PC-3 (cell line): Measurements from ENCODE around the gene SPDYE17. TPM values are rescaled to one million over a fixed set of nuclear protein-coding genes. Genes with fewer than 3 reads are reported as not detected.
"Not testable (repeated sequence)": the region's sequence is repeated elsewhere in the genome, so short reads cannot be mapped to it uniquely, and the experiment has no call there.

Experiments
- ATAC-seq: fragments of 200-7000 bp; cut with Tn5 transposase; 2 replicates; pipeline ENCODE4 v1.9.1; 2020; ENCODE audit warnings: mild to moderate bottlenecking, moderate library complexity
- BruUV-seq: library from RNA; stranded (reverse); fragments of 400-500 nt; replicated peaks from 2 replicates; lab custom pipeline; 2021; lab: Mats Ljungman, UMichigan
- CTCF ChIA-PET: fragments of 300-600 bp; sonication (Branson Sonifier 250); formaldehyde crosslinking; loops from one replicate; lab custom pipeline; 2022; ENCODE audit warnings: antibody characterized with exemption; lab: Charles Lee
- POLR2A ChIA-PET: fragments of 300-600 bp; sonication (Branson Sonifier 250); formaldehyde crosslinking; loops from one replicate; lab custom pipeline; 2022; ENCODE audit warnings: antibody characterized with exemption; ENCODE audit not compliant: unreplicated experiment; lab: Charles Lee
- DNase-seq: peaks from one replicate; pipeline ENCODE4 v3.0.0-alpha.2; 2015
- H2AFZ ChIP-seq: fragments of 300-600 bp; sonication (generic); 2 replicates; pipeline ENCODE4 v1.6.0; 2016; ENCODE audit warnings: antibody characterized with exemption, low read length
- H3F3A ChIP-seq: fragments of 300-600 bp; sonication (generic); one replicate; pipeline ENCODE4 v1.6.0; 2017; ENCODE audit warnings: antibody characterized with exemption, low read length, control low read depth, mild to moderate bottlenecking; ENCODE audit not compliant: unreplicated experiment
- H3K27ac ChIP-seq: fragments of 300-600 bp; sonication (generic); 2 replicates; pipeline ENCODE4 v1.5.1; 2016; ENCODE audit warnings: mild to moderate bottlenecking, low read length
- H3K27me3 ChIP-seq: fragments of 300-600 bp; sonication (generic); 2 replicates; pipeline ENCODE4 v1.6.1; 2016; ENCODE audit warnings: low read length, mixed read lengths
- H3K36me3 ChIP-seq: fragments of 300-600 bp; sonication (generic); 2 replicates; pipeline ENCODE4 v1.6.1; 2016; ENCODE audit warnings: low read depth, mixed run types, low read length, mixed read lengths
- H3K4me1 ChIP-seq: fragments of 300-600 bp; sonication (generic); 2 replicates; pipeline ENCODE4 v1.5.1; 2016; ENCODE audit warnings: low read length; ENCODE audit not compliant: insufficient read depth
- H3K4me2 ChIP-seq: fragments of 300-600 bp; sonication (generic); 2 replicates; pipeline ENCODE4 v1.6.0; 2016; ENCODE audit warnings: low read length
- H3K4me3 ChIP-seq: fragments of 300-600 bp; sonication (generic); 2 replicates; pipeline ENCODE4 v1.5.1; 2016; ENCODE audit warnings: mild to moderate bottlenecking, low read length, mixed read lengths
- H3K79me2 ChIP-seq: fragments of 300-600 bp; sonication (generic); 2 replicates; pipeline ENCODE4 v1.6.1; 2017; ENCODE audit warnings: low read length, mixed read lengths
- H3K9ac ChIP-seq: fragments of 300-600 bp; sonication (generic); 2 replicates; pipeline ENCODE4 v1.6.0; 2016; ENCODE audit warnings: mild to moderate bottlenecking, low read length
- H3K9me2 ChIP-seq: fragments of 300-600 bp; sonication (generic); replicated peaks from 2 replicates; pipeline ENCODE4 v1.6.1; 2016; ENCODE audit warnings: mixed run types, low read length, mixed read lengths
- H3K9me3 ChIP-seq: fragments of 300-600 bp; sonication (generic); 2 replicates; pipeline ENCODE4 v1.6.1; 2016; ENCODE audit warnings: low read length, mixed read lengths
- H4K20me1 ChIP-seq: fragments of 300-600 bp; sonication (generic); 2 replicates; pipeline ENCODE4 v1.6.1; 2016; ENCODE audit warnings: low read length, mixed read lengths
- intact Hi-C: fragments of 100-400 bp; cut with micrococcal nuclease; formaldehyde crosslinking; loops from 2 replicates; pipeline ENCODE4 v1.9.0; 2023
- total RNA-seq: library from RNA; depleted of rRNA; stranded (reverse); fragments of >200 nt; gene quantifications from 2 replicates; pipeline ENCODE4 v1.2.3, GENCODE V29; 2014

SPDYE17 gene
- total RNA-seq, 1 experiment from 2014 or later: not detected

DNA sequence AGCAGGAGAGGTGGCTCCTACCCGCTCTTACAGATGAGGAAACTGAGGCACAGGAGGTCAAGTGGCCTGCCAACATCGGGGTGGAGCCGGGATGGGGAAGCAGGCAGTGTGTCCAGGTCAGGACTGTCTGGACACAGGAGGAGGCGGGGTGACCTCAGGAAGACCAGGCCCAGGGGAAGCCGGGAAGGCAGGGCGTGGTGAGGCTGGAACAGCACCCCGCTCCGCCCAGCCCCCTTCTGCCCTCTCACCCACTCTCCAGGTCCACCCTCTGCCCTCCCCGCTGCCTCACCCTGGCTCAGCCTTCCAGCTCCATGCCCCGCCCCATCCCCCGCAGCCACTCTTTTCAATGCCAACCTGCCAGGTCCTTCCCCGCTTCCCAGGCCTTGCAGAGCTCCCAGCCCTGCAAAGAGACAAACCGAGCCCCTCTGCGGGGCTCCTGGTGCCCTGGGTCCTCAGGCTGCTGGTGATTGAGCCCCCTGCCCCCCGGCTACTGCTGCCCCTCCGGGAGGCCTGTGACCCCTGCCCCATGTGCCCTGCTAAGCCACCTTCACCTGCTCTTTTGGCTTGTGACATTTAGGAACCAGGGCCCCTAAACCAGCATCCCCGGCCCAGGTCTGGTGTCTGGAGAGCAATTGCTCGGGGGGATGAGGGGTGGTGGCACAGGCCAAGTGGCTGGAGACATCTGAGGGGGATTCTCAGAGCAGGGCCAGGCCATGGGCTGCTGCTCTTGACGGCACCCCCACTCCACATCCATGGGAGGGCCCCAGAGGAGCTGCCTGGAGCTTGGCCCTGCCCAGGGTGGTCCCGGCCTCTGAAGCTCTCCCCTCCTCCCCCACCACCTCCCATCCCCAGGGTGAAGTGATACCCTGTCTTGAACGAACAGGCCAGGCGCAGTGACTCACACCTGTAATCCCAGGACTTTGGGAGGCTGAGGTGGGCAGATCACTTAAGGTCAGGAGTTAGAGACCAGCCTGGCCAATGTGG, 25.7 kb downstream of the SPDYE17 start:
- H3K9ac ChIP-seq: peak overlapping the region; percentile 58
- POLR2A ChIA-PET, H3K9me3 ChIP-seq, DNase-seq, H3K36me3 ChIP-seq, H3K79me2 ChIP-seq, H3K4me3 ChIP-seq, H3F3A ChIP-seq, BruUV-seq, H2AFZ ChIP-seq, CTCF ChIA-PET, H3K9me2 ChIP-seq, intact Hi-C loops, H4K20me1 ChIP-seq, H3K27me3 ChIP-seq, H3K4me1 ChIP-seq: not testable (repeated sequence)
- ATAC-seq: peak; percentile 80
- H3K4me2 ChIP-seq: peak overlapping the region; percentile 49
- peak overlapping the region; percentile 70 for H3K27ac ChIP-seq

DNA sequence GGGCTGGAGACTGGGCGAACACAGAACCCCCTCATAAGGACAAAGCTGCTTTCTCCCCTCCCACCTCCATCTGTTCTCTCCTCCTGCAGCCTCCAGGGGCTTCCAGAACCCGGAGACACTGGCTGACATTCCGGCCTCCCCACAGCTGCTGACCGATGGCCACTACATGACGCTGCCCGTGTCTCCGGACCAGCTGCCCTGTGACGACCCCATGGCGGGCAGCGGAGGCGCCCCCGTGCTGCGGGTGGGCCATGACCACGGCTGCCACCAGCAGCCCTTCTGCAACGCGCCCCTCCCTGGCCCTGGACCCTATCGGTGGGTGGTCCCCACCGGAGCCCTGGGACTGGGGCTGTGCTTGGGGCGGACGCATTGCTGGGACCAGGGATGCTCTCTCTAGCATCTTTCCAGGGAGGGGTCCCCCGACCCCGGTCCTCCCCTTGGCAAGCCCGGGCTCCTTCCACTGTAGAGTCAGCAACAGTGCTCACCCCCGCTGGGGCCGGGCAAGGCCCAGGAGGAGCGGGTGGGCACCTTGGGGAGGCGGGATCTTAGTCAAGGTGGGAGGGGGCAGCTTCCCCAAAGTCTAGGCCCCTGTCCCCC, 26.6 kb downstream of the SPDYE17 start:
- H2AFZ ChIP-seq, H3K36me3 ChIP-seq, H3K9ac ChIP-seq, POLR2A ChIA-PET, intact Hi-C loops, H3K9me2 ChIP-seq, CTCF ChIA-PET, H3K79me2 ChIP-seq, H3F3A ChIP-seq, H3K9me3 ChIP-seq, DNase-seq, H3K4me2 ChIP-seq, H3K4me1 ChIP-seq, H3K27me3 ChIP-seq, H3K27ac ChIP-seq, ATAC-seq, H3K4me3 ChIP-seq, H4K20me1 ChIP-seq: not testable (repeated sequence)
- TSS peak; percentile 90 for BruUV-seq

DNA sequence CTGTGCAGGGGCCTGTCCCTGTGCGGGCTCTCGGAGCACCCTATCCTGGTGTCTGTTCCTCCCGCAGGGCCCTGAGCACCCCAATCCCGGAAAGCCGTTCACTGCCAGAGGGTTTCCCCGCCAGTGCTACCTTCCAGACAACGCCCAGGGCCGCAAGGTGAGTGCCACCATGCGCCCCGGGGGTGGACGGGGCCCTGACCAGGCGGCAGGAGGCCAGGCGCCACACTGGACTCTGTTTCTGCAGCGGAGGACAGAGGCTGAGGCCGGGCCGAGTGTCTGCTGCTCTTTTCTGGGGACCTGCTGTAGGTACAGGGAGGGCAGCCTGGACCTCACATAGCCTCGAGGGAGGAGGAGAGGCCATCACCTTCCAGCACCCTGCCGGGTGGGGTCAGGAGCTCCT, 28.0 kb downstream of the SPDYE17 start:
- H3K27me3 ChIP-seq, CTCF ChIA-PET, H3K27ac ChIP-seq, ATAC-seq, intact Hi-C loops, H3K4me3 ChIP-seq, H3K79me2 ChIP-seq, H3K4me1 ChIP-seq, BruUV-seq, H3K9ac ChIP-seq, H3F3A ChIP-seq, H4K20me1 ChIP-seq, DNase-seq, H3K36me3 ChIP-seq, H3K9me3 ChIP-seq, H2AFZ ChIP-seq, H3K4me2 ChIP-seq, H3K9me2 ChIP-seq, POLR2A ChIA-PET: not testable (repeated sequence)

DNA sequence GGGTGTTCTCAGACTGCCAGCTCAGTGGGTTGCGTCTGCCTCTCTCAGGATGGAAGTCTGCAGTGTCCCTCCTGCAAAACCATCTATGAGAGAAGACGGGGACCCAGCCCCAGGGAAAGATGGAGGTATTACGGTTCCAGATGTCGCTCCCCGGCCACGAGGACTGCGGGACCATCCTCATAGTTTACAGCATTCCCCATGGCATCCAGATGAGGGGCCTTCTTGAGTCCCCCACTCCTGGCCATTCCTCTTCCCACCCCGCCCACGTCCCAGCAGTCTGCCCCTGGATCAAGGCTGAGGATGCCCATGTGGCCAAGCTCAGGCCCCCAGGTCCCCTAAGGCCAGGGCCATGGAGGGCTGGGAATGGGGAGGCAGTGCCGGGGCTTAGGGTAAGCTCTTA, 28.9 kb downstream of the SPDYE17 start:
- CTCF ChIA-PET, H3K27ac ChIP-seq: not testable (repeated sequence)

DNA sequence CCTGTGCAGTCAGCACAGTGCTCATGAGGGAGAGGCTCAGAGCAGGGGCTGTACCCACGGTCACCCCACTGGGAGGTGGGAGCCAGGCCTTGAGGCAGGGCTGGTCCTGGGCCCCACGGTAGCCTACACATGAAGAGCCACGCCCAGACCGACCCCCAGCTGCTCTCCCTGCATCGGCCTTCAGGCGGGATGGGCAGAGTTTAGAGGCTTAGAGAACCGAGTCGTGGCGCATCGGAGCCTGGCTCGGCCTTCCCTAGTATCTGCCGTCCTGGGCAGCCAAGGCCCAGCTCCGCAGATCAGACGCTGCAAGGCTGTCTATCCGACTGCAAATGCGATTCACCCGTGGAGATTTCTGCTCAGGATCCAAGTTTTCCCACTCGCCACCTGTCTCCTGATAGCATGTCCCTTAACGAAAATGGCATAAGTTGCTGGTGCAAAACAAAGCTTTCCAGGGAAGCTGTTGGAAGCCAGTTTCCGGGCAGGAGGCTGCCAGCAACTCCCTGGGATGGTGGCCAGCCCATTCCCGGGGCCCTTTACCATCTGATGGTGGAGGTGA, 29.4 kb downstream of the SPDYE17 start:
- CTCF ChIA-PET, H3K27ac ChIP-seq, H3K79me2 ChIP-seq, H3K9ac ChIP-seq, BruUV-seq, POLR2A ChIA-PET, H3K4me3 ChIP-seq, H3K36me3 ChIP-seq, H3K27me3 ChIP-seq, H3K9me2 ChIP-seq, H4K20me1 ChIP-seq, H3K9me3 ChIP-seq, DNase-seq, H3K4me1 ChIP-seq, H3K4me2 ChIP-seq, ATAC-seq, intact Hi-C loops, H2AFZ ChIP-seq, H3F3A ChIP-seq: not testable (repeated sequence)

More for the DNA sequence above, 28.9 kb downstream of the SPDYE17 start:
- H3K4me1 ChIP-seq, H3K9me3 ChIP-seq, H3F3A ChIP-seq, H3K79me2 ChIP-seq, H3K4me3 ChIP-seq, POLR2A ChIA-PET, H3K9me2 ChIP-seq, H3K9ac ChIP-seq, H3K36me3 ChIP-seq, intact Hi-C loops, BruUV-seq, DNase-seq, H2AFZ ChIP-seq, H3K4me2 ChIP-seq, ATAC-seq, H3K27me3 ChIP-seq, H4K20me1 ChIP-seq: not testable (repeated sequence)

DNA sequence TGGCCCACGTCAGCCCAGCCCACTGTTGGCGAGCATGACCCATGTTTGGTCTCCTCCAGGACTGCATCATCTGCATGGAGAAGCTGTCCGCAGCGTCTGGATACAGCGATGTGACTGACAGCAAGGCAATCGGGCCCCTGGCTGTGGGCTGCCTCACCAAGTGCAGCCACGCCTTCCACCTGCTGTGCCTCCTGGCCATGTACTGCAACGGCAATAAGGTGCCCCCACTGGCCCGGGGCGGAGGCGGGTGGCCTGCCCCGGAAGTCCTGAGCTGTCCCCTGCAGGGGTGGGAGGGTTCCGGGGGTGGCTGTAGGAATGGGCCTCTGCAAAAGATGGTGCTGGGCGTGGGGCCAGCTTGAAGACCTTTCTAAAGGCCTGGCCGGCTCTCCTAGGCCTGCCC, 30.1 kb downstream of the SPDYE17 start:
- POLR2A ChIA-PET, BruUV-seq, H4K20me1 ChIP-seq, H3K4me2 ChIP-seq, H3K36me3 ChIP-seq, H2AFZ ChIP-seq, DNase-seq, H3K27ac ChIP-seq, H3K4me3 ChIP-seq, H3K4me1 ChIP-seq, H3F3A ChIP-seq, H3K79me2 ChIP-seq, H3K9me3 ChIP-seq, H3K27me3 ChIP-seq, intact Hi-C loops, ATAC-seq, CTCF ChIA-PET, H3K9me2 ChIP-seq, H3K9ac ChIP-seq: not testable (repeated sequence)
